IPS-20b (cell line): Measurements from ENCODE around the gene VEGFA.

ENCODE experiments used
- H3K27ac ChIP-seq: one replicate; pipeline ENCODE4 v1.5.1; 2013; ENCODE audit warnings: low read length
- H3K27me3 ChIP-seq: 2 replicates; pipeline ENCODE4 v1.6.1; 2013; ENCODE audit warnings: mild to moderate bottlenecking, low read length, inconsistent platforms; ENCODE audit not compliant: insufficient read depth
- H3K36me3 ChIP-seq: 2 replicates; pipeline ENCODE4 v1.6.1; 2013; ENCODE audit warnings: low read depth, mild to moderate bottlenecking, inconsistent platforms, low read length, moderate library complexity; ENCODE audit not compliant: insufficient read depth
- H3K4me1 ChIP-seq: 2 replicates; pipeline ENCODE4 v1.6.1; 2013; ENCODE audit warnings: mild to moderate bottlenecking, control low read depth, inconsistent platforms, low read length, moderate library complexity; ENCODE audit not compliant: insufficient read depth
- H3K4me3 ChIP-seq: 2 replicates; pipeline ENCODE4 v1.5.1; 2013; ENCODE audit warnings: mild to moderate bottlenecking, low read length, inconsistent platforms
- H3K9ac ChIP-seq: 2 replicates; pipeline ENCODE4 v1.6.1; 2013; ENCODE audit warnings: low read depth, mild to moderate bottlenecking, inconsistent platforms, low read length, moderate library complexity
- H3K9me3 ChIP-seq: 2 replicates; pipeline ENCODE4 v1.6.1; 2013; ENCODE audit warnings: mild to moderate bottlenecking, low read depth, low read length, inconsistent platforms; ENCODE audit not compliant: insufficient read depth

VEGFA gene

DNA sequence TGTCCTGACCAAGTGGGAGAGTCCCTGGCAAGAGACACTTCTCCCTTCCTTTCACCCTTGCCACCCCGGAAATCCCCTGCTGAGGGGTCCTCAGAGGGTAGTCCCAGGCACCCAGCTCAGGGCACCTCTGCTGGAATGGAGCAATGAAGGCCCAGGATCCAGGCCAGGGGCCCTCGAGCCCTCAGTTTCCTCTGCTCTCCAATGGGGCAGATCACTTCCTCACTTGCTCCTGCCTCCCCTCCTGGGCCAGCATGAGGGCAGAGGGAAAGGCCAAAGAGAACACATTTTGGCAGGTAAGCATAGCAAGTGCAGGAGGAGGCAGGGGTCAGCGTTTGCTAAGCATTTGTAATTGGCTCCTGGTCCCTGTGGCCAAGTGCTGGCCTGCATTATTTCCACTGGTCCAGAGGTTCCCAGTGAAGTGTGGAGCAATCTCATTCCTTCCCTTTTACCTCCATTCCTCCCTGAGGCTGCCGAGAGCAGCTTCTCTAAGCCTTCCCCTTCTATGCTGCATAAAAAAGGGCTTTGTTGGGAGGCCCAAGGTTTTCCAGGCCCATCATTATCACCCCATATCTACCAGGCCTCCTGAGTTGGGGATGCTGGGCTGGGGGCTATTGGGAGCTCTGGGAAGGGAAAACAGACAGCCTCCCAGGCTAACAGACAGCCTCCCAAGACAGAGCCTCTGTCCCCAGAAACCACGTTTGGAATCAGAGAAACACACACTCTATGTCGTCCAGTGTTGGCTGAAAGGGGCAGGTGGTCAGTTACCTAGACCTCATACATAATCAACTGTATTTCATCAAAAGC is 28.8 kb upstream of the VEGFA start:
- H3K9me3 ChIP-seq: no peaks in the 10 kb centered on the region
- peaks cover 3% of the 10 kb centered on the region; the same call in 1 of the 2 replicates for H3K4me1 ChIP-seq
- H3K27me3 ChIP-seq: no peaks in the 10 kb centered on the region
- no peak overlapping the region for H3K9ac ChIP-seq
- H3K36me3 ChIP-seq: no peaks in the 10 kb centered on the region
- H3K27ac ChIP-seq: no peak overlapping the region
- H3K4me3 ChIP-seq: no peak overlapping the region

- H3K9me3 ChIP-seq: no peaks in the 10 kb centered on the region
- no peaks in the 10 kb centered on the region for H3K36me3 ChIP-seq
- H3K27me3 ChIP-seq: no peaks in the 10 kb centered on the region
- H3K9ac ChIP-seq: no peak overlapping the region
- H3K4me1 ChIP-seq: peaks cover 3% of the 10 kb centered on the region; the same call in 1 of the 2 replicates
- no peak overlapping the region for H3K27ac ChIP-seq
- no peak overlapping the region for H3K4me3 ChIP-seq
These were observed 28.2 kb upstream of the VEGFA start for GRCh38 chr6:43741829-43742228.

- no peaks in the 10 kb centered on the region for H3K36me3 ChIP-seq
- H3K9ac ChIP-seq: no peak overlapping the region
- no peaks in the 10 kb centered on the region for H3K27me3 ChIP-seq
- peaks cover 3% of the 10 kb centered on the region; the same call in 1 of the 2 replicates for H3K4me1 ChIP-seq
- H3K27ac ChIP-seq: no peak overlapping the region
- no peak overlapping the region for H3K4me3 ChIP-seq
- H3K9me3 ChIP-seq: no peaks in the 10 kb centered on the region
These were observed 27.7 kb upstream of the VEGFA start for GRCh38 chr6:43742285-43742684.

GRCh38 chr6:43742931-43743632 is 26.9 kb upstream of the VEGFA start:
- Histone ChIP-seq H3K9me3 (no peaks in the 10 kb centered on the region), H3K27ac (no peak overlapping the region), H3K36me3 (no peaks in the 10 kb centered on the region), H3K9ac (no peak overlapping the region), H3K27me3 (no peaks in the 10 kb centered on the region), H3K4me1 (peaks cover 3% of the 10 kb centered on the region; the same call in 1 of the 2 replicates), H3K4me3 (no peak overlapping the region)

GRCh38 chr6:43743682-43744381 is 26.2 kb upstream of the VEGFA start:
- Histone ChIP-seq H3K27me3 (no peaks in the 10 kb centered on the region), H3K36me3 (no peaks in the 10 kb centered on the region), H3K9ac (no peak overlapping the region), H3K4me3 (no peak overlapping the region), H3K27ac (no peak overlapping the region), H3K4me1 (peaks cover 3% of the 10 kb centered on the region; the same call in 1 of the 2 replicates), H3K9me3 (no peaks in the 10 kb centered on the region)

DNA sequence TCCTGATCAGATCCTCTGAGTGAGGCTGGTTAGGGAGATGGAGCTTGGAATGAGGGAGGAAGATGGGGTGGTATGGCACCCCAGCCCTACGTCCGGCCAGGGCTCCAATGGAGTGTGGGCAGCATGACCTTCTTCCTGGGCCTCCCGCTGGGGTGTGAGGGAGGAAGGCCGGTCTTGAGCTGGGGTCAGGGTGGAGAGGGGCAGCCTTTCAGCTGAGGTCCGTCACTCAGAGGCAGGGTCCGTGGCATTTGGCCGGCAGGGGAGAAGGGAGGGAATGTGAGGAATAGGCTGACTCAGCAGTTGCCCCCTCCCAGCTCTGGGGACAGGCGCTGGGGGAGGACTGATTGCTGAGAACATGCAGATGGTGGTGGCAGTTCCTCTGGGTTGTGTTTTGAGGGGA is 25.5 kb upstream of the VEGFA start:
- H3K9ac ChIP-seq: no peak overlapping the region
- no peaks in the 10 kb centered on the region for H3K9me3 ChIP-seq
- no peaks in the 10 kb centered on the region for H3K27me3 ChIP-seq
- H3K4me3 ChIP-seq: no peak overlapping the region
- H3K4me1 ChIP-seq: peaks cover 3% of the 10 kb centered on the region; the same call in 1 of the 2 replicates
- H3K36me3 ChIP-seq: no peaks in the 10 kb centered on the region
- H3K27ac ChIP-seq: no peak overlapping the region

DNA sequence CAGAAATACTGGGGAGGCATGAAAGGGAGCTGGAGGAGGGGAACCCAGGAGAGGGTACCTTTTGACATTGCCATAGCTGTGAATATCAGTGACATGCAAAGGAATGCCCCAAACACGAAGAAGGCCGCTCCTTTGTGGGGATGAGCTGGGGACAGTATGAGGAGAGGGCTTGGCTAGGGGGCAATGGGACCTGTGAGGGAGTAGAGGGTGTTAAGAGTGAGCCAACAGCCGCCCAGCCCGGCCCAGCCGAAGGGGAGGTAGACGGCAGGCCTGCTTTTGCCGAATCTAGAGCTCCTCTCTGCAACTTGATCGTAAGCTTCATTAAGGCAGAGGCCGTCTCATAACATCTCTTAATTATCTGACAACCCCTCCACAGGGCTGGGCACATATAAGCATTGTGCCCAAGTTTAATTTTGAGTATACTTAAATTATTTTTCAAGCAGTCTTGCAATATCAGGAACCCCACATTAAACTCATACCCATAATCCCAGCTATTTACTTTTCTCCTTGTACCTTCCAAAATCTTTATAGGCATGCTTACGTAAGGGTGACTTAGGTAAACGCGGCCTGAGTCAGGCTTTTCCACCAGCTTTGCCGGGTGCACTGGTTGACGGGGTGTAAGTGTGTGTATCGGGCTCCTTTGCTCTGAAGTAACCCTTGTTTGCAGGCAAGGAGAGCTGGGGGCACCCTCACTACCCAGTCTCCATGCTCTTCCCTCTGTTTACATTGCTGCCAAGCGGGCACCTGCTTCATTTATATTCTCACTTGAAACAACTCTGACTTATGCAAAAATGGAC is 24.9 kb upstream of the VEGFA start:
- Histone ChIP-seq H3K9me3 (no peaks in the 10 kb centered on the region), H3K36me3 (no peaks in the 10 kb centered on the region), H3K4me3 (no peak overlapping the region), H3K27me3 (no peaks in the 10 kb centered on the region), H3K9ac (no peak overlapping the region), H3K4me1 (peaks cover 3% of the 10 kb centered on the region; the same call in 1 of the 2 replicates), H3K27ac (no peak overlapping the region)

- H3K9ac ChIP-seq: no peak overlapping the region
These were observed 23.9 kb upstream of the VEGFA start for GRCh38 chr6:43746071-43746470.

DNA sequence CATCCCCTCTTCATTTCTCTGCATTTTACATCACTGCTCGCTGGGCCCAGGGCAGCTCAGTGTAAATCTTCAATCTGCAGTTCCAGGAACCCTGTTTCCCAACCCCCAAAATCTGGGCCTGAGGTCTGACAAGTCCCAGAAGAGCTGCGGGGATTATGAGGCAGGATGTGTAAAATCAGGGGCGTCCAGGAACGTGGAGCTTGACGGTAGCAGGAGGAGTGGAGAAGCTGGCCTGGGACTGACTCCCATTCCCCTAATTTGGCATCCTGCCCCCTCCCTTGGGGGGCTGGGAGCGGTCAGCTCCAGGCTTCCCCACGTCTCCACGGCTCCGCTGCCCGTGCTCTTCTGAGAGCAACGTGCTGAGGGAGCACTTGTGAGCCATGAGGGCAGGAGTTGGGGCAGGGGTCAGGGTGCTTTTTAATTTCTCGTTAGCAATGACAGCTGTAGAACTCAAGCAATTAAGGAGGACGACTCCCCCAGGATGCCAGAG is 23.4 kb upstream of the VEGFA start:
- Histone ChIP-seq H3K27ac (no peak overlapping the region), H3K36me3 (no peaks in the 10 kb centered on the region)

More at GRCh38 chr6:43746071-43746470, 23.9 kb upstream of the VEGFA start:
- Histone ChIP-seq H3K27me3 (no peaks in the 10 kb centered on the region), H3K9me3 (no peaks in the 10 kb centered on the region), H3K27ac (no peak overlapping the region), H3K36me3 (no peaks in the 10 kb centered on the region), H3K4me3 (no peak overlapping the region), H3K4me1 (peaks cover 3% of the 10 kb centered on the region; the same call in 1 of the 2 replicates)

GRCh38 chr6:43747784-43748183 is 22.2 kb upstream of the VEGFA start:
- peaks cover 3% of the 10 kb centered on the region; the same call in 1 of the 2 replicates for H3K4me1 ChIP-seq
- H3K27ac ChIP-seq: no peak overlapping the region
- no peak overlapping the region for H3K9ac ChIP-seq
- H3K36me3 ChIP-seq: no peaks in the 10 kb centered on the region
- H3K9me3 ChIP-seq: no peaks in the 10 kb centered on the region
- no peaks in the 10 kb centered on the region for H3K27me3 ChIP-seq
- H3K4me3 ChIP-seq: no peak overlapping the region

More for the DNA sequence above, 23.4 kb upstream of the VEGFA start:
- Histone ChIP-seq H3K4me3 (no peak overlapping the region), H3K27me3 (no peaks in the 10 kb centered on the region), H3K4me1 (peaks cover 3% of the 10 kb centered on the region; the same call in 1 of the 2 replicates), H3K9ac (no peak overlapping the region), H3K9me3 (no peaks in the 10 kb centered on the region)

DNA sequence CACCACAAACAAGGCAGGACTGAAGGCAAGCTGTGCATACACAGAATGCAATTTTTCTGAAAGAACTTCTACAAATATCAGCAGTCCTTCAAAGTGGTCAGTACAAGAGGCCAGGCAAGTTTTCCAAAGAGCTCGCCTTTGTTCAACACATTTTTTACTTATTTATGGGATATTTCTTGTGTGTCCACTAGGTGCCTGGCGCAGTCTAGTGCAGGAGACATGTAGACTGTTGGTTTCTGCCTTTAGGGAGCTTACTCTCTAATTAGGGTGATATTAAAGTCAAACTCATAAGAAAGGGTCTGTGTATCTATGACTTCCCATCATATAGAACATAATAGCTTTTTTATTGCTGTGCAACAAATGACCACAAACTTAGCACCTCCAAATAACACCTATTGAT is 21.2 kb upstream of the VEGFA start:
- H3K4me3 ChIP-seq: no peak overlapping the region
- H3K4me1 ChIP-seq: peaks cover 3% of the 10 kb centered on the region; the same call in 1 of the 2 replicates
- H3K9ac ChIP-seq: no peak overlapping the region
- no peaks in the 10 kb centered on the region for H3K9me3 ChIP-seq
- H3K27me3 ChIP-seq: no peaks in the 10 kb centered on the region
- no peaks in the 10 kb centered on the region for H3K36me3 ChIP-seq
- H3K27ac ChIP-seq: no peak overlapping the region
